Measurements from ENCODE around the gene SLC5A8. TPM values are rescaled to one million over a fixed set of nuclear protein-coding genes. Genes with fewer than 3 reads are reported as not detected.

The SLC5A8 gene
- total and polyA plus RNA-seq, 9 of the 15 experiments (the other 6 are each of a cell fraction or from before 2014, with no cell fraction given), result not detected

DNA sequence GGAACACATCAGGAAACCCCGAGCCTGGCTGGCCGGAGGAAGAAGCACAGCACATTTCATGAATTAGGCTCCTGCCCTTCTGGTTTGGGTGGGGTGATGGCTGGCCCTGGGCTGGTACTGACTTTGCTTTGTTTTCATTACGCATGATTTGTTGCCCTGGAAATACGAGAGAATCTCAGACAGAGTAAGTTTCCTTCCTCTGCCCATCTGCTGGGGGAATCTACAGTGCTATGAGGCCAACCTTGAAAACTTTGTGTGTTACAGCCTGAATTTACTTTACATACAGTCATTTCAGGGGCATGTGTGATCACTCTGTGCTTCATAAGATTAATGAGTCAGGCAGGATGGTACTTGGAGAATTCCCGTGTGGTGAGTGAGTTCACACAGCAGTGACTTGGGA, 20.5 kb upstream of the SLC5A8 start (continued):
- TF ChIP-seq ZFP91 (CRISPR knock-in tag; IDR thresholded peaks at IDR 0.05) (no peak), MECOM (CRISPR knock-in tag; IDR thresholded peaks at IDR 0.05) (no peak)

DNA sequence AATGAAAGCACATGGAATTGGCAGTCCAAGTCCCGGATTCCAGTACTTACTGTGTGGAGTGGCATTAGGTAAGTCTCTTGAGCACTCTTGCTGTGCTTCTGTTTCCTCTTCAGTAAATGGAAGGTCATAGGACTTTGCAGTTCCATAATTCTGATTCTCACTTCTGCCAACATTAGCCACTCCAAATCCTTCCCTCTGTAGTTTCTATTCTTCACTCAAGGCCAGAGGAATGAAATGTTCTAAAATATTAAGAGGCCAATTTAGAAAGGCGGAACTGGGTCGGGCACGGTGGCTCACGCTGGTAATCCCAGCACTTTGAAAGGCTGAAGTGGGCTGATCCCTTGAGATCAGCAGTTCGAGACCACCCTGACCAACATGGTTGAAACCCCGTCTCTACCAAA, 19.8 kb upstream of the SLC5A8 start:
- Histone ChIP-seq H3K4me1 (replicated peaks in 1 of 2; ENCODE audit: control insufficient read depth in 2 of 2, insufficient read depth in 2 of 2, low read length in 2 of 2) (no peaks in the 10 kb centered on the region), H3K27ac (ENCODE audit: extremely low read depth, low read depth, low read length) (no peak overlapping the region), H2AFZ (ENCODE audit: low read depth, low read length) (no peak overlapping the region), H4K20me1 (replicated peaks; ENCODE audit: control insufficient read depth, insufficient read depth, low read length) (no peaks in the 10 kb centered on the region), H3K4me2 (ENCODE audit: insufficient read depth, low read length) (no peak overlapping the region), H3K9me1 (ENCODE audit: control insufficient read depth, insufficient read depth, low read length) (no peaks in the 10 kb centered on the region), H3K36me3 (ENCODE audit: control insufficient read depth, insufficient read depth, low read length) (no peaks in the 10 kb centered on the region), H3K27me3 (ENCODE audit: control insufficient read depth in 2 of 2, insufficient read depth in 2 of 2, low read length in 2 of 2) (peaks cover 0 to 11% of the 10 kb centered on the region in 2 experiments; a peak in 2 of 5 replicates), H3K9me3 (replicated peaks; ENCODE audit: control insufficient read depth, insufficient read depth, low read depth, low read length) (no peaks in the 10 kb centered on the region), H3K79me2 (ENCODE audit: control insufficient read depth, insufficient read depth, low read length) (no peaks in the 10 kb centered on the region), H3K9ac (ENCODE audit: insufficient read depth in 1 of 2, low read depth in 2 of 2, low read length in 2 of 2) (no peak overlapping the region), H3K4me3 (no peak overlapping the region)
- ChIA-PET CTCF (ENCODE audit: low intra/inter-chr PET ratio) (no interaction called here), POLR2A (no interaction called here)
- WGBS (ENCODE audit: insufficient coverage, low coverage, missing lambda C conversion rate), result 1% methylated on average over 7 of the region's 7 CpGs
- FAIRE-seq (no peak), DNase-seq (ENCODE audit: extremely low read depth in 1 of 4, low spot score in 3 of 4) (no peak), ATAC-seq (no peak)
- intact Hi-C loops (cut with micrococcal nuclease) (no loop called here), in situ Hi-C loops (cut with MboI) (no loop called here)
- no TSS peak for BruUV-seq (replicated peaks)
- TF ChIP-seq CHD1 (IDR thresholded peaks at IDR 0.05; ENCODE audit: low read length), result no peak
- no peak for TF ChIP-seq CHD2 (IDR thresholded peaks at IDR 0.05; ENCODE audit: low read depth, low read length)
- no peak for TF ChIP-seq USF2 (CRISPR knock-in tag; IDR thresholded peaks at IDR 0.05)
- no peak for TF ChIP-seq ZZZ3 (IDR thresholded peaks at IDR 0.05)
- no peak for TF ChIP-seq SMAD1 (IDR thresholded peaks at IDR 0.05; ENCODE audit: low read depth, low read length, partially characterized antibody)
- TF ChIP-seq ZNF445 (CRISPR knock-in tag; IDR thresholded peaks at IDR 0.05; ENCODE audit: low read depth), result no peak
- no peak for TF ChIP-seq DDX20 (tag; IDR thresholded peaks at IDR 0.05; ENCODE audit: low read depth)
- TF ChIP-seq KLF13 (tag; IDR thresholded peaks at IDR 0.05; ENCODE audit: borderline replicate concordance, low read depth), result no peak
- no peak for TF ChIP-seq NFXL1 (CRISPR knock-in tag; IDR thresholded peaks at IDR 0.05)
- no peak for TF ChIP-seq ZNF696 (CRISPR knock-in tag; conservative IDR thresholded peaks at IDR 0.05)
- no peak for TF ChIP-seq ATF3 (IDR thresholded peaks at IDR 0.05)
- TF ChIP-seq ATF3 (CRISPR knock-in tag; conservative IDR thresholded peaks at IDR 0.05), result no peak
- TF ChIP-seq GTF3C2 (IDR thresholded peaks at IDR 0.05; ENCODE audit: borderline replicate concordance, extremely low read depth, insufficient read length), result no peak
- no peak for TF ChIP-seq RBM34 (IDR thresholded peaks at IDR 0.05; ENCODE audit: borderline replicate concordance, insufficient read depth, low read length)
